Neural progenitor cell (in vitro differentiated cells): ENCODE results near the gene CABP4.

Experiments used
- CTCF ChIP-seq: fragments of 200-600 bp; sonication (generic); IDR thresholded peaks from 2 replicates; pipeline ENCODE4 v1.5.1; 2017; ENCODE audit warnings: antibody characterized with exemption, mild to moderate bottlenecking
- EZH2 ChIP-seq: fragments of 200-600 bp; sonication (generic); IDR thresholded peaks from 2 replicates; pipeline ENCODE4 v1.6.1; 2017; ENCODE audit warnings: antibody characterized with exemption, mild to moderate bottlenecking, moderate library complexity

- TF ChIP-seq CTCF = no peak
- no peak for TF ChIP-seq EZH2
These were observed 17.7 kb downstream of the CABP4 start for GRCh38 chr11:67472882-67473281.
